GM12878 (cell line): ENCODE data around the gene LNPK. TPM values are rescaled to one million over a fixed set of nuclear protein-coding genes. Genes with fewer than 3 reads are reported as not detected.

ENCODE experiments used
- ASH2L ChIP-seq: fragments of 300-600, 200-600 bp; sonication (generic); IDR thresholded peaks from 2 replicates; pipeline ENCODE4 v1.6.1; 2017; ENCODE audit warnings: low read depth, mild to moderate bottlenecking, borderline replicate concordance
- CBX5 ChIP-seq: sonication (generic); IDR thresholded peaks from 2 replicates; pipeline ENCODE4 v1.6.1; 2016; ENCODE audit warnings: low read depth, moderate library complexity, mild to moderate bottlenecking, inconsistent platforms
- CHD4 ChIP-seq: fragments of 200-600 bp; sonication (generic); IDR thresholded peaks from 2 replicates; pipeline ENCODE4 v1.6.1; 2016; ENCODE audit warnings: mild to moderate bottlenecking
- HCFC1 ChIP-seq: fragments of 150-350 bp; IDR thresholded peaks from 2 replicates; pipeline ENCODE4 v1.6.1; 2014; ENCODE audit warnings: low read length
- MXI1 ChIP-seq: fragments of 150-350 bp; IDR thresholded peaks from 2 replicates; pipeline ENCODE4 v1.6.1; 2011; ENCODE audit warnings: low read depth, mild to moderate bottlenecking, inconsistent platforms, low read length, improper control_type of control experiment
- NR2C1 ChIP-seq: fragments of 450-650 bp; IDR thresholded peaks from 2 replicates; pipeline ENCODE4 v1.6.1; 2017; ENCODE audit warnings: antibody characterized with exemption, mild to moderate bottlenecking, moderate library complexity
- POLR2AphosphoS2 ChIP-seq: IDR thresholded peaks from 2 replicates; pipeline ENCODE4 v1.6.1; 2011; ENCODE audit warnings: low read depth, mild to moderate bottlenecking, low read length, improper control_type of control experiment, moderate library complexity
- RAD21 ChIP-seq: IDR thresholded peaks from 2 replicates; pipeline ENCODE4 v1.6.1; 2011; ENCODE audit warnings: mild to moderate bottlenecking, low read depth, low read length, moderate library complexity; ENCODE audit not compliant: insufficient read depth
- SIN3A ChIP-seq: IDR thresholded peaks from 2 replicates; pipeline ENCODE4 v1.6.1; 2012; ENCODE audit warnings: low read depth, low read length, improper control_type of control experiment
- SUZ12 ChIP-seq: fragments of 200-600 bp; sonication (generic); IDR thresholded peaks from one replicate; pipeline ENCODE4 v1.6.1; 2018; ENCODE audit warnings: antibody characterized with exemption, mild to moderate bottlenecking; ENCODE audit not compliant: unreplicated experiment
- ZBTB40 ChIP-seq: fragments of 450-650 bp; IDR thresholded peaks from 2 replicates; pipeline ENCODE4 v1.6.1; 2016; ENCODE audit warnings: mild to moderate bottlenecking, moderate library complexity, borderline replicate concordance
- ZZZ3 ChIP-seq: IDR thresholded peaks from 2 replicates; pipeline ENCODE4 v1.6.1; 2011; ENCODE audit warnings: low read depth; ENCODE audit not compliant: control insufficient read depth, insufficient read length
- polyA plus RNA-seq, 11 experiments: library from polyadenylated mRNA; depleted of rRNA in 4 of 11; unstranded in 6 of 11; stranded (reverse) in 5 of 11; fragments of >200 nt; fragmentation: Nextera tagmentation in 4 of 11; fragmentation: Illumina TruSeq in 1 of 11; extraction: Ambion mirVana in 4 of 11; extraction: Trizol in 1 of 11; gene quantifications; 1 replicate in 1 of 11; 2 replicates in 10 of 11; pipeline versions ENCODE4 v1.2.1 to v1.2.3, GENCODE V29; 2011 to 2016; ENCODE audit warnings: inconsistent platforms in 2 of 11, missing spikeins in 2 of 11, low read depth in 1 of 11
- total RNA-seq, 4 experiments: library from RNA; depleted of rRNA in 3 of 4; stranded (reverse); fragments of >200 nt in 3 of 4; fragmentation: Illumina TruSeq in 1 of 4; extraction: Trizol in 1 of 4; gene quantifications; 2 replicates each; pipeline versions ENCODE4 v1.2.1 to v1.2.3, GENCODE V29; 2013 to 2021
- TF ChIP-seq, protein P1 (sequence below): IDR thresholded peaks from 2 replicates; pipeline ENCODE4 v1.6.1; 2012; ENCODE audit warnings: mild to moderate bottlenecking, low read depth, low read length
- TF ChIP-seq, protein P2 (sequence below): fragments of 450-650 bp; IDR thresholded peaks from 2 replicates; pipeline ENCODE4 v1.6.1; 2018; ENCODE audit warnings: borderline replicate concordance, mild to moderate bottlenecking; ENCODE audit not compliant: partially characterized antibody
- TF ChIP-seq, protein P3 (sequence below): fragments of 450-650 bp; IDR thresholded peaks from 2 replicates; pipeline ENCODE4 v1.6.1; 2017; ENCODE audit warnings: antibody characterized with exemption, mild to moderate bottlenecking, moderate library complexity

The LNPK gene
- total and polyA plus RNA-seq, 10 of the 15 experiments (the other 5 are each of a cell fraction or from before 2014, with no cell fraction given), result 3.2 to 30.0 (median 15.6) TPM

DNA sequence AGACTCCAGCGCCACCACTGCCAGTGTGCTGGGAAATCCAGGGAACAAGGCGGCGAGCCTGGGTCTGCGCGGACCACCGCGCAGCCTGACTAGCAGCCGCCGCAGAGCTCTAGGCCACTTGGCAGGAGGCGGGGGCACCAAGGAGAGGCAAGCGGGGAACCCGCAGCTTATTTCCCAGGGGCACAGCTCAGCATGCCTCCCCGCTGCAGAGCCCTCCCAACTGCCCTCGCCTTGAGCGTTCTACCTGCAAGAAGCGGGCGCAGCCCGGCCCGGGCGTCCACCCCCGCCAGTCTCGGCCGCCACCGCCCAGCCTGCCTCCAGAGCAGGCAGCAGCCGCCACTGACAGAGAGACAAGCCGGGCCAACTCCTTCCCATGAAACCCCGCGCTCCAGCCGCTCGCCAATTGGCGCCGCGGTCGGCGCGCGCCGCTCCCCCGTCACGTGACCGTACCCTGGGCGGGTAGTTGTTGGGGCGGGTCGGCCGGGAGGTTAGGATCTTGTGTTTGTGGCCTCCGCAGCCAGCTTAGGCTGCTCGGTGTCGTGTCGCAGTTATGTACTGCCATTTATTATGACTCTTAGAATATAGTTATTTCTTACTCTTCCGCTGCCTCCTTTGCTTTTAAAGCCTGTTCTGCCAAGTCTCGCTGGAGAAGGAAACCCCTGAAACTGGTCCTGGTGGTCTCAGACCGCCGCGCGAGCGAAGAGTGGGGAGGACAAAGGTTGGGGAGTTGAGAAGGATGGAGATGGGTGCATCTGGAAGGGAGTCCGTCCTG is at the start of gene LNPK (continued):
- TF ChIP-seq, protein P1, sequence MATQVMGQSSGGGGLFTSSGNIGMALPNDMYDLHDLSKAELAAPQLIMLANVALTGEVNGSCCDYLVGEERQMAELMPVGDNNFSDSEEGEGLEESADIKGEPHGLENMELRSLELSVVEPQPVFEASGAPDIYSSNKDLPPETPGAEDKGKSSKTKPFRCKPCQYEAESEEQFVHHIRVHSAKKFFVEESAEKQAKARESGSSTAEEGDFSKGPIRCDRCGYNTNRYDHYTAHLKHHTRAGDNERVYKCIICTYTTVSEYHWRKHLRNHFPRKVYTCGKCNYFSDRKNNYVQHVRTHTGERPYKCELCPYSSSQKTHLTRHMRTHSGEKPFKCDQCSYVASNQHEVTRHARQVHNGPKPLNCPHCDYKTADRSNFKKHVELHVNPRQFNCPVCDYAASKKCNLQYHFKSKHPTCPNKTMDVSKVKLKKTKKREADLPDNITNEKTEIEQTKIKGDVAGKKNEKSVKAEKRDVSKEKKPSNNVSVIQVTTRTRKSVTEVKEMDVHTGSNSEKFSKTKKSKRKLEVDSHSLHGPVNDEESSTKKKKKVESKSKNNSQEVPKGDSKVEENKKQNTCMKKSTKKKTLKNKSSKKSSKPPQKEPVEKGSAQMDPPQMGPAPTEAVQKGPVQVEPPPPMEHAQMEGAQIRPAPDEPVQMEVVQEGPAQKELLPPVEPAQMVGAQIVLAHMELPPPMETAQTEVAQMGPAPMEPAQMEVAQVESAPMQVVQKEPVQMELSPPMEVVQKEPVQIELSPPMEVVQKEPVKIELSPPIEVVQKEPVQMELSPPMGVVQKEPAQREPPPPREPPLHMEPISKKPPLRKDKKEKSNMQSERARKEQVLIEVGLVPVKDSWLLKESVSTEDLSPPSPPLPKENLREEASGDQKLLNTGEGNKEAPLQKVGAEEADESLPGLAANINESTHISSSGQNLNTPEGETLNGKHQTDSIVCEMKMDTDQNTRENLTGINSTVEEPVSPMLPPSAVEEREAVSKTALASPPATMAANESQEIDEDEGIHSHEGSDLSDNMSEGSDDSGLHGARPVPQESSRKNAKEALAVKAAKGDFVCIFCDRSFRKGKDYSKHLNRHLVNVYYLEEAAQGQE, result no peak
- TF ChIP-seq, protein P2, sequence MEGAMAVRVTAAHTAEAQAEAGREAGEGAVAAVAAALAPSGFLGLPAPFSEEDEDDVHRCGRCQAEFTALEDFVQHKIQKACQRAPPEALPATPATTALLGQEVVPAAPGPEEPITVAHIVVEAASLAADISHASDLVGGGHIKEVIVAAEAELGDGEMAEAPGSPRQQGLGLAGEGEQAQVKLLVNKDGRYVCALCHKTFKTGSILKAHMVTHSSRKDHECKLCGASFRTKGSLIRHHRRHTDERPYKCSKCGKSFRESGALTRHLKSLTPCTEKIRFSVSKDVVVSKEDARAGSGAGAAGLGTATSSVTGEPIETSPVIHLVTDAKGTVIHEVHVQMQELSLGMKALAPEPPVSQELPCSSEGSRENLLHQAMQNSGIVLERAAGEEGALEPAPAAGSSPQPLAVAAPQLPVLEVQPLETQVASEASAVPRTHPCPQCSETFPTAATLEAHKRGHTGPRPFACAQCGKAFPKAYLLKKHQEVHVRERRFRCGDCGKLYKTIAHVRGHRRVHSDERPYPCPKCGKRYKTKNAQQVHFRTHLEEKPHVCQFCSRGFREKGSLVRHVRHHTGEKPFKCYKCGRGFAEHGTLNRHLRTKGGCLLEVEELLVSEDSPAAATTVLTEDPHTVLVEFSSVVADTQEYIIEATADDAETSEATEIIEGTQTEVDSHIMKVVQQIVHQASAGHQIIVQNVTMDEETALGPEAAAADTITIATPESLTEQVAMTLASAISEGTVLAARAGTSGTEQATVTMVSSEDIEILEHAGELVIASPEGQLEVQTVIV, result no peak
- TF ChIP-seq MXI1 (peak; percentile 49), CBX5 (peak; percentile 31; the same call in 1 of the 2 replicates), NR2C1 (no peak), HCFC1 (peak; percentile 49; the same call in 1 of the 2 replicates), ZZZ3 (no peak), RAD21 (no peak), SIN3A (peak; percentile 63; the same call in 1 of the 2 replicates), SUZ12 (no peak), ASH2L (peak; percentile 77; the same call in 1 of the 2 replicates), ZBTB40 (no peak), POLR2AphosphoS2 (0 out of 2 replicates have a peak, but pooled peaks have one; percentile 47), CHD4 (no peak)
- TF ChIP-seq, protein P3, sequence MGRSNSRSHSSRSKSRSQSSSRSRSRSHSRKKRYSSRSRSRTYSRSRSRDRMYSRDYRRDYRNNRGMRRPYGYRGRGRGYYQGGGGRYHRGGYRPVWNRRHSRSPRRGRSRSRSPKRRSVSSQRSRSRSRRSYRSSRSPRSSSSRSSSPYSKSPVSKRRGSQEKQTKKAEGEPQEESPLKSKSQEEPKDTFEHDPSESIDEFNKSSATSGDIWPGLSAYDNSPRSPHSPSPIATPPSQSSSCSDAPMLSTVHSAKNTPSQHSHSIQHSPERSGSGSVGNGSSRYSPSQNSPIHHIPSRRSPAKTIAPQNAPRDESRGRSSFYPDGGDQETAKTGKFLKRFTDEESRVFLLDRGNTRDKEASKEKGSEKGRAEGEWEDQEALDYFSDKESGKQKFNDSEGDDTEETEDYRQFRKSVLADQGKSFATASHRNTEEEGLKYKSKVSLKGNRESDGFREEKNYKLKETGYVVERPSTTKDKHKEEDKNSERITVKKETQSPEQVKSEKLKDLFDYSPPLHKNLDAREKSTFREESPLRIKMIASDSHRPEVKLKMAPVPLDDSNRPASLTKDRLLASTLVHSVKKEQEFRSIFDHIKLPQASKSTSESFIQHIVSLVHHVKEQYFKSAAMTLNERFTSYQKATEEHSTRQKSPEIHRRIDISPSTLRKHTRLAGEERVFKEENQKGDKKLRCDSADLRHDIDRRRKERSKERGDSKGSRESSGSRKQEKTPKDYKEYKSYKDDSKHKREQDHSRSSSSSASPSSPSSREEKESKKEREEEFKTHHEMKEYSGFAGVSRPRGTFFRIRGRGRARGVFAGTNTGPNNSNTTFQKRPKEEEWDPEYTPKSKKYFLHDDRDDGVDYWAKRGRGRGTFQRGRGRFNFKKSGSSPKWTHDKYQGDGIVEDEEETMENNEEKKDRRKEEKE, result no peak
